ENCODE data around the gene DEFB132.

- TF ChIP-seq OSR1 (CRISPR knock-in tag; IDR thresholded peaks at IDR 0.05): no peak
- TF ChIP-seq PATZ1 (CRISPR knock-in tag; IDR thresholded peaks at IDR 0.05; ENCODE audit: borderline replicate concordance): no peak
- no peak for TF ChIP-seq TSHZ2 (CRISPR knock-in tag; IDR thresholded peaks at IDR 0.05)
- TF ChIP-seq RARB (CRISPR knock-in tag; IDR thresholded peaks at IDR 0.05): no peak
- TF ChIP-seq CSRNP3 (CRISPR knock-in tag; IDR thresholded peaks at IDR 0.05): no peak
- TF ChIP-seq PPARA (CRISPR knock-in tag; IDR thresholded peaks at IDR 0.05; ENCODE audit: borderline replicate concordance): no peak
- no peak for TF ChIP-seq CREB5 (CRISPR knock-in tag; IDR thresholded peaks at IDR 0.05; ENCODE audit: low read depth)
Observed at GRCh38 chr20:305745-306144, 48.2 kb downstream of the DEFB132 start.

All from SK-N-SH treated with all-trans-retinoic acid at 6 μM for 48 hours (cell line).